GM23338 (cell line): ENCODE results near the gene BMF.

ENCODE experiments used
- EZH2phosphoT487 ChIP-seq: fragments of 200-600 bp; sonication (generic); IDR thresholded peaks from one replicate; pipeline ENCODE4 v1.8.1; 2018; ENCODE audit warnings: antibody characterized with exemption; ENCODE audit not compliant: unreplicated experiment
- JUNB ChIP-seq: IDR thresholded peaks from one replicate; pipeline ENCODE4 v1.6.1; 2016; ENCODE audit warnings: antibody characterized with exemption; ENCODE audit not compliant: unreplicated experiment
- POLR2AphosphoS5 ChIP-seq: IDR thresholded peaks from 2 replicates; pipeline ENCODE4 v1.6.1; 2016; ENCODE audit warnings: antibody characterized with exemption, low read depth
- TF ChIP-seq, protein P1 (sequence below), 2 experiments: fragments of 200-600 bp in 1 of 2; sonication (generic) in 1 of 2; conservative IDR thresholded peaks; 2 replicates each; pipeline versions ENCODE4 v1.5.1 to v1.6.1; 2016 to 2017; ENCODE audit warnings: antibody characterized with exemption in 2 of 2, low read depth in 2 of 2, mild to moderate bottlenecking in 2 of 2, moderate library complexity in 1 of 2
- TF ChIP-seq, protein P2 (sequence below): IDR thresholded peaks from one replicate; pipeline ENCODE4 v1.6.1; 2018; ENCODE audit warnings: antibody characterized with exemption; ENCODE audit not compliant: unreplicated experiment

DNA sequence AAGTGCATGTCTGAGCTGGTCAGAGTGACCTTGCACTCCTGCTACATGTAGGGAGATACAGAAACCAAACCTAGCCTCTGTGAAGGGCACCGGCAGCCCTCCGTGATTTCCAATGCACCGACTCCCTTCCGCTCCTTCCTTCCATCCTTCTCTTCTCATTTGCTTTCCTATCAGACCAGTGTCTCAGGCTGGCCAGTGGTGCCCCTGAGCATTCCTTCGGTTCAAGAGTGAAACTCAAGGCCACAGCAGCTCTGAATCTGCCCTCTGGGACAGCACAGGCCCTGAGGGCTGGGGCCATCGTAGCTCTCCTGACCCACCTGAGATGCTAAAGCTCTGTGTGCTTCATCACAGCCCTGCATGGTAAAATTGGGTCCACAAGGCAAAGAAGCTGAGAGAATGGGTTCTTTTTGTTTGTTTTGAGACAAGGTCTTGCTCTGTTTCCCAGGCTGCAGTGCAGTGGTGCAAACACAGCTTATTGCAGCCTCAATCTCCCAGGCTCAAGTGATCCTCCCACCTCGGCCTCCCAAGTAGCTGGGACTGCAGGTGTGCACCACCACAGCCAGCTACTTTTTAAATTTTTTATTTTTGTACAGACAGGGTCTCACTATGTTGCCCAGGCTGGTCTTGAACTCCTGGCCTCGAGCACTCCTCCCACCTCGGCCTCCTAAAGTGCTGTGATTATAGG, 2.3 kb upstream of the BMF start:
- TF ChIP-seq POLR2AphosphoS5 (no peak), EZH2phosphoT487 (no peak), JUNB (no peak)
- TF ChIP-seq, protein P1, sequence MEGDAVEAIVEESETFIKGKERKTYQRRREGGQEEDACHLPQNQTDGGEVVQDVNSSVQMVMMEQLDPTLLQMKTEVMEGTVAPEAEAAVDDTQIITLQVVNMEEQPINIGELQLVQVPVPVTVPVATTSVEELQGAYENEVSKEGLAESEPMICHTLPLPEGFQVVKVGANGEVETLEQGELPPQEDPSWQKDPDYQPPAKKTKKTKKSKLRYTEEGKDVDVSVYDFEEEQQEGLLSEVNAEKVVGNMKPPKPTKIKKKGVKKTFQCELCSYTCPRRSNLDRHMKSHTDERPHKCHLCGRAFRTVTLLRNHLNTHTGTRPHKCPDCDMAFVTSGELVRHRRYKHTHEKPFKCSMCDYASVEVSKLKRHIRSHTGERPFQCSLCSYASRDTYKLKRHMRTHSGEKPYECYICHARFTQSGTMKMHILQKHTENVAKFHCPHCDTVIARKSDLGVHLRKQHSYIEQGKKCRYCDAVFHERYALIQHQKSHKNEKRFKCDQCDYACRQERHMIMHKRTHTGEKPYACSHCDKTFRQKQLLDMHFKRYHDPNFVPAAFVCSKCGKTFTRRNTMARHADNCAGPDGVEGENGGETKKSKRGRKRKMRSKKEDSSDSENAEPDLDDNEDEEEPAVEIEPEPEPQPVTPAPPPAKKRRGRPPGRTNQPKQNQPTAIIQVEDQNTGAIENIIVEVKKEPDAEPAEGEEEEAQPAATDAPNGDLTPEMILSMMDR (conservative IDR thresholded peaks at IDR 0.05; ENCODE audit: low read depth in 2 of 2), result no peak
- TF ChIP-seq, protein P2, sequence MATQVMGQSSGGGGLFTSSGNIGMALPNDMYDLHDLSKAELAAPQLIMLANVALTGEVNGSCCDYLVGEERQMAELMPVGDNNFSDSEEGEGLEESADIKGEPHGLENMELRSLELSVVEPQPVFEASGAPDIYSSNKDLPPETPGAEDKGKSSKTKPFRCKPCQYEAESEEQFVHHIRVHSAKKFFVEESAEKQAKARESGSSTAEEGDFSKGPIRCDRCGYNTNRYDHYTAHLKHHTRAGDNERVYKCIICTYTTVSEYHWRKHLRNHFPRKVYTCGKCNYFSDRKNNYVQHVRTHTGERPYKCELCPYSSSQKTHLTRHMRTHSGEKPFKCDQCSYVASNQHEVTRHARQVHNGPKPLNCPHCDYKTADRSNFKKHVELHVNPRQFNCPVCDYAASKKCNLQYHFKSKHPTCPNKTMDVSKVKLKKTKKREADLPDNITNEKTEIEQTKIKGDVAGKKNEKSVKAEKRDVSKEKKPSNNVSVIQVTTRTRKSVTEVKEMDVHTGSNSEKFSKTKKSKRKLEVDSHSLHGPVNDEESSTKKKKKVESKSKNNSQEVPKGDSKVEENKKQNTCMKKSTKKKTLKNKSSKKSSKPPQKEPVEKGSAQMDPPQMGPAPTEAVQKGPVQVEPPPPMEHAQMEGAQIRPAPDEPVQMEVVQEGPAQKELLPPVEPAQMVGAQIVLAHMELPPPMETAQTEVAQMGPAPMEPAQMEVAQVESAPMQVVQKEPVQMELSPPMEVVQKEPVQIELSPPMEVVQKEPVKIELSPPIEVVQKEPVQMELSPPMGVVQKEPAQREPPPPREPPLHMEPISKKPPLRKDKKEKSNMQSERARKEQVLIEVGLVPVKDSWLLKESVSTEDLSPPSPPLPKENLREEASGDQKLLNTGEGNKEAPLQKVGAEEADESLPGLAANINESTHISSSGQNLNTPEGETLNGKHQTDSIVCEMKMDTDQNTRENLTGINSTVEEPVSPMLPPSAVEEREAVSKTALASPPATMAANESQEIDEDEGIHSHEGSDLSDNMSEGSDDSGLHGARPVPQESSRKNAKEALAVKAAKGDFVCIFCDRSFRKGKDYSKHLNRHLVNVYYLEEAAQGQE, result no peak
